AG04450 (cell line): Measurements from ENCODE around the gene TTC21A. TPM values are rescaled to one million over a fixed set of nuclear protein-coding genes. Genes with fewer than 3 reads are reported as not detected.

Source experiments
- CTCF ChIA-PET: fragments of 300-600, 350-600 bp; formaldehyde crosslinking; extraction: SDS; loops from one replicate; lab custom pipeline; 2022; ENCODE audit warnings: antibody characterized with exemption, inconsistent platforms; lab: Charles Lee
- POLR2A ChIA-PET: fragments of 350-600 bp; formaldehyde crosslinking; extraction: SDS; loops from one replicate; lab custom pipeline; 2021; ENCODE audit warnings: antibody characterized with exemption, inconsistent platforms; lab: Yijun Ruan, JAX
- DNase-seq: peaks from one replicate; pipeline ENCODE4 v3.0.0-alpha.2; 2011; ENCODE audit warnings: low read depth, low spot score
- H3K27ac ChIP-seq: one replicate; pipeline ENCODE4 v1.5.1; 2012; ENCODE audit warnings: low read depth, low read length, control low read depth
- H3K27me3 ChIP-seq: one replicate; pipeline ENCODE4 v1.6.0; 2012; ENCODE audit warnings: low read length; ENCODE audit not compliant: control insufficient read depth, insufficient read depth
- H3K4me3 ChIP-seq: 2 replicates; pipeline ENCODE4 v1.5.1; 2011; ENCODE audit warnings: mild to moderate bottlenecking, low read depth, low read length, control low read depth
- H3K9me3 ChIP-seq: 2 replicates; pipeline ENCODE4 v1.5.1; 2012; ENCODE audit warnings: low read length; ENCODE audit not compliant: control insufficient read depth, insufficient read depth
- polyA plus RNA-seq: library from polyadenylated mRNA; depleted of rRNA; stranded (reverse); fragments of >200 nt; gene quantifications from 2 replicates; pipeline ENCODE4 v1.2.3, GENCODE V29; 2011
- TF ChIP-seq, protein P1 (sequence below): IDR thresholded peaks from 2 replicates; pipeline ENCODE4 v1.5.1; 2011; ENCODE audit warnings: low read depth, low read length, control low read depth, inconsistent platforms

TTC21A gene
- polyA plus RNA-seq, 1 experiment, result 1.6 TPM

DNA sequence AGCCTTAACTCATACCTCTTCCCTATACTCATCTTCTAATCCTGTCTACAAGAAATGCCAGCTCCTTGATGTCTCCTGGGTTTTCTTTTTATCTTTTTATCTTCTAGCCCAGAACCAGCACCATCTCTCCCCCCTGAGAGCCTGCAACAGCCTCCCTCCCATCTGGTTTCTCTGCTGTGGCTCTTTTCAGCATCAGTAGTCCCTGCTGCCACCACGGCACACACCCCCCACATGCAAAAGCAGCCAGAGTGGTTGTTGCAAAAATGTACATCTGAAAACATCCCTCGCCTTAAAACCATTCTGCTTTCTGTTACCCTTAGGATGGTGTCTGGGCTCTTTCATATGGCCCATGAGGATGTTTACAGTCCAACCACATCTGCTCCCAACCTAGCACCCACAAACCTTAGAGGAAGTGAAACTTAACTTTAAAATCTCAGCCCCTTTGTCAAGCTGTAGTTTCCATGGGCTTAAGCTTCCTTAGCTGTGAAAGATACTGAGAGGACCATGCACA lies 775 bp downstream of the TTC21A start:
- Histone ChIP-seq H3K9me3 (no peaks in the 10 kb centered on the region; the same call in 1 of the 2 replicates), H3K27me3 (no peaks in the 10 kb centered on the region), H3K4me3 (peak overlapping the region; percentile 92), H3K27ac (no peak overlapping the region)
- ChIA-PET POLR2A (interaction anchor here (0.7 to 1.5 kb wide), 4 partner anchors 8 to 69 kb away, joined by 4 to 7 read pairs (median 6); no protein-coding TSS in a partner anchor), CTCF (interaction anchor here (2.4 to 2.9 kb wide), 3 partner anchors 19 to 184 kb away, joined by 8 to 19 read pairs (median 17); no protein-coding TSS in a partner anchor)
- no peak for DNase-seq
- TF ChIP-seq, protein P1, sequence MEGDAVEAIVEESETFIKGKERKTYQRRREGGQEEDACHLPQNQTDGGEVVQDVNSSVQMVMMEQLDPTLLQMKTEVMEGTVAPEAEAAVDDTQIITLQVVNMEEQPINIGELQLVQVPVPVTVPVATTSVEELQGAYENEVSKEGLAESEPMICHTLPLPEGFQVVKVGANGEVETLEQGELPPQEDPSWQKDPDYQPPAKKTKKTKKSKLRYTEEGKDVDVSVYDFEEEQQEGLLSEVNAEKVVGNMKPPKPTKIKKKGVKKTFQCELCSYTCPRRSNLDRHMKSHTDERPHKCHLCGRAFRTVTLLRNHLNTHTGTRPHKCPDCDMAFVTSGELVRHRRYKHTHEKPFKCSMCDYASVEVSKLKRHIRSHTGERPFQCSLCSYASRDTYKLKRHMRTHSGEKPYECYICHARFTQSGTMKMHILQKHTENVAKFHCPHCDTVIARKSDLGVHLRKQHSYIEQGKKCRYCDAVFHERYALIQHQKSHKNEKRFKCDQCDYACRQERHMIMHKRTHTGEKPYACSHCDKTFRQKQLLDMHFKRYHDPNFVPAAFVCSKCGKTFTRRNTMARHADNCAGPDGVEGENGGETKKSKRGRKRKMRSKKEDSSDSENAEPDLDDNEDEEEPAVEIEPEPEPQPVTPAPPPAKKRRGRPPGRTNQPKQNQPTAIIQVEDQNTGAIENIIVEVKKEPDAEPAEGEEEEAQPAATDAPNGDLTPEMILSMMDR, result no peak

DNA sequence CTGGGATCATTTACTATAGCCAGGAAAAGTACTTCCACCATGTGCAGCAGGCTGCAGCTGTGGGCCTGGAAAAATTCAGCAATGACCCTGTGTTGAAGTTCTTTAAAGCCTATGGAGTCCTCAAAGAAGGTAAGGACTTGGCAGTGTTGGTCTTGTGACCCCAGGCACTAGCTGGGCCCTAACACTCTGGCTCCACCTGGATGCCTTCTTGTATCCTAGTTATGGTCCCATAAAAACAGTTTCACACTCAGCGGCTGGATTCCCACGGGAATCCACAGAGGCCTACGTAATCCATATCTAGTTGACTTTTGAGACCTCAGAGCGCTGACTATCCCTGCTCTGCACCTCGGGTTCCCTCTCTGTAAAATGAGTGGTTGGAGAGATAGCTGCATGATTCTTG lies 1.6 kb downstream of the TTC21A start:
- no peaks in the 10 kb centered on the region; the same call in 1 of the 2 replicates for H3K9me3 ChIP-seq
- TF ChIP-seq, protein P1, result no peak
- CTCF ChIA-PET, result interaction anchor here (2.4 to 2.9 kb wide), 3 partner anchors 18 to 183 kb away, joined by 8 to 19 read pairs (median 17); no protein-coding TSS in a partner anchor
- no peak overlapping the region for H3K4me3 ChIP-seq
- H3K27me3 ChIP-seq, result no peaks in the 10 kb centered on the region
- no peak for DNase-seq
- POLR2A ChIA-PET, result no interaction called here
- no peak overlapping the region for H3K27ac ChIP-seq

GRCh38 chr3:39110041-39110639 lies 2.7 kb downstream of the TTC21A start:
- H3K9me3 ChIP-seq, result no peaks in the 10 kb centered on the region; the same call in 1 of the 2 replicates
- TF ChIP-seq, protein P1, result no peak
- POLR2A ChIA-PET, result no interaction called here
- CTCF ChIA-PET, result interaction anchor here (2.9 kb wide), 1 partner anchor 182 kb away, joined by 17 read pairs; no protein-coding TSS in a partner anchor
- H3K4me3 ChIP-seq, result no peak overlapping the region
- DNase-seq, result no peak
- H3K27me3 ChIP-seq, result no peaks in the 10 kb centered on the region
- no peak overlapping the region for H3K27ac ChIP-seq

- DNase-seq, result no peak
- ChIA-PET POLR2A (no interaction called here), CTCF (no interaction called here)
- TF ChIP-seq, protein P1, result no peak
- Histone ChIP-seq H3K27ac (no peak overlapping the region), H3K27me3 (no peaks in the 10 kb centered on the region), H3K4me3 (no peak overlapping the region), H3K9me3 (no peaks in the 10 kb centered on the region)
Observed at GRCh38 chr3:39112113-39112512, 4.6 kb downstream of the TTC21A start.

- no peak for DNase-seq
- H3K27ac ChIP-seq, result no peak overlapping the region
- POLR2A ChIA-PET, result no interaction called here
- H3K27me3 ChIP-seq, result no peaks in the 10 kb centered on the region
- TF ChIP-seq, protein P1, result no peak
- H3K4me3 ChIP-seq, result no peak overlapping the region
- no peaks in the 10 kb centered on the region for H3K9me3 ChIP-seq
- CTCF ChIA-PET, result interaction anchor here (0.8 kb wide), 1 partner anchor 179 kb away, joined by 3 read pairs; no protein-coding TSS in a partner anchor
Observed at GRCh38 chr3:39112535-39112934, 5.1 kb downstream of the TTC21A start.
